Transverse colon (tissue), 1 donor: ENCODE data around the gene ALPK3.

Experiments used
- EP300 ChIP-seq: sonication (generic); formaldehyde crosslinking; IDR thresholded peaks from one replicate; pipeline ENCODE4 v1.6.1; 2017; ENCODE audit warnings: antibody characterized with exemption, low read depth
- POLR2A ChIP-seq: fragments of 450-650 bp; IDR thresholded peaks from one replicate; pipeline ENCODE4 v1.6.1; 2016; ENCODE audit warnings: antibody characterized with exemption, mild to moderate bottlenecking, moderate library complexity

DNA sequence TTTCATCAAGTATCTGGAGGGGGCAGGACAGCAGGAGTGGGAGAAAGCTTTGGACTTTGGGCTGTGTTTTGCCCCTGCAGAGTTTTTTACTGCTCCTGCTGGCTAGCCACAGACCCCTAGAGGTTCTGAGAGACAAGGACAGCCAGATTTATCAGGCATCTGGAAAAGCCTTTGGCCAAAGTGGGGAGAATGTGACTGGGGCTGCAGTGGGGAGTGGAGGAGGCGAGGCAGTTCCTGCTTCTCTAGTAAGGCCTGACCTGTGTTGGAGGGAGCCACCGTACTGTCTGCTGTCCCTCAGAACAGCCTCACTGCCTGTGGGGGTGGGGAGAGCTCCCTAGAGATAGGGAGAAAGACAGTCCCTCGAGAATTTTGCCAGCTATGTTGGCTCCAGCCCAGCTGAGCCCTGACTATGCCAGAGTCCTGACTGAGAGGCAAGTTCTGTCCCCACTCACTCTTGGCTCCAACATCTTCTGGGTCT lies 2.2 kb downstream of the ALPK3 start:
- TF ChIP-seq POLR2A (no peak), EP300 (no peak)
